Bronchus fibroblast of lung (primary cell): ENCODE measurements around the gene ANKRD13B. TPM values are rescaled to one million over a fixed set of nuclear protein-coding genes. Genes with fewer than 3 reads are reported as not detected.

Source experiments
- total RNA-seq: library from RNA; depleted of rRNA; stranded (reverse); fragments of >200 nt; gene quantifications from 2 replicates; pipeline ENCODE4 v1.2.3, GENCODE V29; 2015

ANKRD13B gene
- 7.6 and 8.0 TPM in 2 replicates for total RNA-seq

GRCh38 chr17:29592850-29593551 lies at the start of gene ANKRD13B:
ANKRD13B (plus strand) TSS chr17:29593132; CDS start chr17:29593622, 490 bp downstream.

GRCh38 chr17:29566473-29567303 lies 26.2 kb upstream of the ANKRD13B start, which contains the start of gene ABHD15:
ABHD15 (minus strand) TSS chr17:29567037; CDS start chr17:29566966, 71 bp downstream.

GRCh38 chr17:29568331-29569244 lies 24.3 kb upstream of the ANKRD13B start, which contains the start of gene TP53I13:
TP53I13 (plus strand) TSS chr17:29568701; CDS start chr17:29568759, 58 bp downstream.

GRCh38 chr17:29589524-29590410 lies 3.2 kb upstream of the ANKRD13B start, which contains the start of gene GIT1:
GIT1 (minus strand) TSS chr17:29589648; CDS start chr17:29589378, 270 bp downstream.

GRCh38 chr17:29622337-29623282 lies 29.7 kb downstream of the ANKRD13B start, which contains the start of gene CORO6:
CORO6 (minus strand) TSS chr17:29622912; CDS start chr17:29621421, 1,491 bp downstream.

Other genes starting within 250 kb of the ANKRD13B start
- 14.0 and 21.7 TPM in 2 replicates for gene TAOK1, start 202.8 kb upstream of the ANKRD13B start, total RNA-seq
- 6.9 and 7.1 TPM in 2 replicates for gene ABHD15, start 26.1 kb upstream of the ANKRD13B start, total RNA-seq
- 61.1 and 67.2 TPM in 2 replicates for gene TP53I13, start 24.4 kb upstream of the ANKRD13B start, total RNA-seq
- 22.4 and 22.6 TPM in 2 replicates for gene GIT1, start 3.5 kb upstream of the ANKRD13B start, total RNA-seq
- 1.8 and 2.2 TPM in 2 replicates for gene CORO6, start 29.8 kb downstream of the ANKRD13B start, total RNA-seq